Vagina (tissue), 2 donors: ENCODE measurements around the gene LOXL3.

Source experiments
- CTCF ChIP-seq, 3 experiments: fragments of 450-650 bp in 2 of 3; fragments of 200-600 bp in 1 of 3; sonication (generic) in 1 of 3; IDR thresholded peaks; one replicate each; pipeline ENCODE4 v1.5.1; 2017 to 2019; ENCODE audit warnings: antibody characterized with exemption in 3 of 3, mild to moderate bottlenecking in 2 of 3, moderate library complexity in 2 of 3
- POLR2A ChIP-seq, 2 donors: fragments of 450-650 bp; IDR thresholded peaks; one replicate each; pipeline ENCODE4 v1.6.1; 2017; ENCODE audit warnings: antibody characterized with exemption in 2 of 2, mild to moderate bottlenecking in 2 of 2, moderate library complexity in 2 of 2

- TF ChIP-seq CTCF (IDR thresholded peaks at IDR 0.05): no peak
- no peak for TF ChIP-seq POLR2A (IDR thresholded peaks at IDR 0.05)
Observed at GRCh38 chr2:74515271-74515980, 38.3 kb downstream of the LOXL3 start.
